GM12878 (cell line): ENCODE measurements around the gene LMAN2L. TPM values are rescaled to one million over a fixed set of nuclear protein-coding genes. Genes with fewer than 3 reads are reported as not detected.

Experiments used
- ATAC-seq: fragments of 200-7000 bp; cut with Tn5 transposase; 3 replicates; pipeline ENCODE4 v1.9.1; 2020; ENCODE audit warnings: mild to moderate bottlenecking, moderate library complexity
- BruUV-seq: library from RNA; stranded (reverse); fragments of 400-500 nt; replicated peaks from 2 replicates; lab custom pipeline; 2021; lab: Mats Ljungman, UMichigan
- CTCF ChIA-PET: fragments of 300-600 bp; sonication (Branson Sonifier 250); formaldehyde crosslinking; extraction: SDS; loops from one replicate; lab custom pipeline; 2021; ENCODE audit warnings: inconsistent platforms; lab: Yijun Ruan, JAX
- POLR2A ChIA-PET: fragments of 350-600 bp; formaldehyde crosslinking; extraction: SDS; loops from one replicate; lab custom pipeline; 2021; ENCODE audit warnings: inconsistent platforms; lab: Charles Lee
- RAD21 ChIA-PET: fragments of 300-600 bp; sonication (Branson Sonifier 250); formaldehyde crosslinking; loops from one replicate; lab custom pipeline; 2023; ENCODE audit warnings: antibody characterized with exemption; ENCODE audit not compliant: unreplicated experiment; lab: Charles Lee
- SMC1A ChIA-PET: fragments of 300-600 bp; sonication (Branson Sonifier 250); formaldehyde crosslinking; loops from one replicate; lab custom pipeline; 2023; ENCODE audit not compliant: unreplicated experiment, uncharacterized antibody; lab: Charles Lee
- DNase-seq: peaks from one replicate; pipeline ENCODE4 v3.0.0-alpha.2; 2011; ENCODE audit warnings: low read depth, low spot score
- FAIRE-seq: peaks from 3 replicates; lab custom pipeline; 2011; peaks lifted over from hg19 to GRCh38; lab: Jason Lieb, UNC
- H2AFZ ChIP-seq: 2 replicates; pipeline ENCODE4 v1.6.0; 2011; ENCODE audit warnings: low read depth, low read length, control low read depth; ENCODE audit not compliant: control insufficient read depth
- H3K27ac ChIP-seq: 2 replicates; pipeline ENCODE4 v1.5.1; 2011; ENCODE audit warnings: control low read depth; ENCODE audit not compliant: control insufficient read depth, insufficient read depth
- H3K27me3 ChIP-seq, 2 experiments: replicated peaks in 1 of 2; 2 replicates each; pipeline versions ENCODE4 v1.6.0 to v1.6.1; 2011; ENCODE audit warnings: low read length in 1 of 2; ENCODE audit not compliant: control insufficient read depth in 2 of 2, insufficient read depth in 2 of 2
- H3K36me3 ChIP-seq, 2 experiments: 2 replicates each; pipeline ENCODE4 v1.5.1; 2011; ENCODE audit warnings: low read length in 1 of 2; ENCODE audit not compliant: control insufficient read depth in 2 of 2, insufficient read depth in 2 of 2
- H3K4me1 ChIP-seq: 2 replicates; pipeline ENCODE4 v1.6.1; 2011; ENCODE audit warnings: mild to moderate bottlenecking, low read length, moderate library complexity, mixed read lengths; ENCODE audit not compliant: control insufficient read depth, insufficient read depth
- H3K4me2 ChIP-seq: 2 replicates; pipeline ENCODE4 v1.6.0; 2011; ENCODE audit warnings: control low read depth; ENCODE audit not compliant: control insufficient read depth, insufficient read depth
- H3K4me3 ChIP-seq: fragments of 200-600 bp; sonication (generic); 2 replicates; pipeline ENCODE4 v1.5.1; 2016
- H3K79me2 ChIP-seq: 2 replicates; pipeline ENCODE4 v1.6.0; 2011; ENCODE audit warnings: low read length; ENCODE audit not compliant: control insufficient read depth, insufficient read depth
- H3K9ac ChIP-seq: 2 replicates; pipeline ENCODE4 v1.8.0; 2011; ENCODE audit warnings: low read length, control low read depth, mixed read lengths; ENCODE audit not compliant: control insufficient read depth, insufficient read depth
- H3K9me3 ChIP-seq: replicated peaks from 3 replicates; pipeline ENCODE4 v1.5.1; 2011; ENCODE audit warnings: mild to moderate bottlenecking, low read length; ENCODE audit not compliant: control insufficient read depth, insufficient read depth
- H4K20me1 ChIP-seq: 2 replicates; pipeline ENCODE4 v1.6.0; 2011; ENCODE audit not compliant: control insufficient read depth, insufficient read depth
- CHD2 ChIP-seq: IDR thresholded peaks from 2 replicates; pipeline ENCODE4 v1.6.1; 2011; ENCODE audit warnings: low read depth, low read length, improper control_type of control experiment, borderline replicate concordance
- CREB1 ChIP-seq: IDR thresholded peaks from 2 replicates; pipeline ENCODE4 v1.6.1; 2012; ENCODE audit warnings: low read depth, mild to moderate bottlenecking, inconsistent platforms
- EZH2 ChIP-seq: IDR thresholded peaks from 2 replicates; pipeline ENCODE4 v1.6.1; 2012; ENCODE audit warnings: low read depth, mild to moderate bottlenecking, control low read depth, inconsistent platforms, low read length, borderline replicate concordance; ENCODE audit not compliant: control insufficient read depth
- FOS ChIP-seq: IDR thresholded peaks from 3 replicates; pipeline ENCODE4 v1.6.1; 2011; ENCODE audit warnings: borderline replicate concordance; ENCODE audit not compliant: insufficient read length; ENCODE audit errors: extremely low read depth
- MTA2 ChIP-seq: fragments of 450-650 bp; IDR thresholded peaks from 2 replicates; pipeline ENCODE4 v1.6.1; 2016; ENCODE audit warnings: low read depth, mild to moderate bottlenecking, moderate library complexity
- MYB ChIP-seq: fragments of 150-350 bp; IDR thresholded peaks from 2 replicates; pipeline ENCODE4 v1.6.1; 2014; ENCODE audit warnings: mild to moderate bottlenecking, low read depth, low read length, borderline replicate concordance
- PAX5 ChIP-seq: IDR thresholded peaks from 2 replicates; pipeline ENCODE4 v1.6.1; 2011; ENCODE audit warnings: low read depth, low read length, borderline replicate concordance
- TAF1 ChIP-seq: IDR thresholded peaks from 2 replicates; pipeline ENCODE4 v1.6.1; 2011; ENCODE audit warnings: mild to moderate bottlenecking, low read depth, low read length, borderline replicate concordance
- TCF3 ChIP-seq: IDR thresholded peaks from 2 replicates; pipeline ENCODE4 v1.6.1; 2012; ENCODE audit warnings: low read depth, mild to moderate bottlenecking, low read length, borderline replicate concordance; ENCODE audit not compliant: insufficient read depth
- ZNF274 ChIP-seq: IDR thresholded peaks from one replicate; pipeline ENCODE4 v1.8.0; 2011; ENCODE audit not compliant: insufficient read length, insufficient read depth
- WGBS: methylation state at CpG from one replicate; pipeline ENCODE4 v1.1.6; 2016; ENCODE audit warnings: low lambda C conversion rate; ENCODE audit not compliant: insufficient replicate concordance, insufficient coverage; ENCODE audit errors: missing lambda C conversion rate; 5-methylcytosine and 5-hydroxymethylcytosine counted together
- in situ Hi-C: fragments of 300-500 bp; cut with MboI; formaldehyde crosslinking; loops from 9 replicates; pipeline ENCODE4 v1.14.3; 2018; ENCODE audit warnings: mixed read lengths
- intact Hi-C: fragments of 100-400 bp; cut with micrococcal nuclease; formaldehyde crosslinking; loops from one replicate; pipeline ENCODE4 v1.14.2; 2022; ENCODE audit not compliant: unreplicated experiment
- polyA plus RNA-seq, 11 experiments: library from polyadenylated mRNA; depleted of rRNA in 4 of 11; unstranded in 6 of 11; stranded (reverse) in 5 of 11; fragments of >200 nt; fragmentation: Nextera tagmentation in 4 of 11; fragmentation: Illumina TruSeq in 1 of 11; extraction: Ambion mirVana in 4 of 11; extraction: Trizol in 1 of 11; gene quantifications; 1 replicate in 1 of 11; 2 replicates in 10 of 11; pipeline versions ENCODE4 v1.2.1 to v1.2.3, GENCODE V29; 2011 to 2016; ENCODE audit warnings: inconsistent platforms in 2 of 11, missing spikeins in 2 of 11, low read depth in 1 of 11
- total RNA-seq, 4 experiments: library from RNA; depleted of rRNA in 3 of 4; stranded (reverse); fragments of >200 nt in 3 of 4; fragmentation: Illumina TruSeq in 1 of 4; extraction: Trizol in 1 of 4; gene quantifications; 2 replicates each; pipeline versions ENCODE4 v1.2.1 to v1.2.3, GENCODE V29; 2013 to 2021
- TF ChIP-seq, protein P1 (sequence below): fragments of 450-650 bp; IDR thresholded peaks from 2 replicates; pipeline ENCODE4 v1.6.1; 2017; ENCODE audit warnings: mild to moderate bottlenecking, moderate library complexity
- TF ChIP-seq, protein P2 (sequence below): fragments of 450-650 bp; IDR thresholded peaks from 2 replicates; pipeline ENCODE4 v1.6.1; 2016; ENCODE audit warnings: mild to moderate bottlenecking, moderate library complexity, borderline replicate concordance
- TF ChIP-seq, protein P3 (sequence below): fragments of 450-650 bp; IDR thresholded peaks from 2 replicates; pipeline ENCODE4 v1.6.1; 2016; ENCODE audit warnings: mild to moderate bottlenecking

LMAN2L gene
- total and polyA plus RNA-seq, 10 of the 15 experiments (the other 5 are each of a cell fraction or from before 2014, with no cell fraction given): 5.7 to 16.3 (median 10.7) TPM

DNA sequence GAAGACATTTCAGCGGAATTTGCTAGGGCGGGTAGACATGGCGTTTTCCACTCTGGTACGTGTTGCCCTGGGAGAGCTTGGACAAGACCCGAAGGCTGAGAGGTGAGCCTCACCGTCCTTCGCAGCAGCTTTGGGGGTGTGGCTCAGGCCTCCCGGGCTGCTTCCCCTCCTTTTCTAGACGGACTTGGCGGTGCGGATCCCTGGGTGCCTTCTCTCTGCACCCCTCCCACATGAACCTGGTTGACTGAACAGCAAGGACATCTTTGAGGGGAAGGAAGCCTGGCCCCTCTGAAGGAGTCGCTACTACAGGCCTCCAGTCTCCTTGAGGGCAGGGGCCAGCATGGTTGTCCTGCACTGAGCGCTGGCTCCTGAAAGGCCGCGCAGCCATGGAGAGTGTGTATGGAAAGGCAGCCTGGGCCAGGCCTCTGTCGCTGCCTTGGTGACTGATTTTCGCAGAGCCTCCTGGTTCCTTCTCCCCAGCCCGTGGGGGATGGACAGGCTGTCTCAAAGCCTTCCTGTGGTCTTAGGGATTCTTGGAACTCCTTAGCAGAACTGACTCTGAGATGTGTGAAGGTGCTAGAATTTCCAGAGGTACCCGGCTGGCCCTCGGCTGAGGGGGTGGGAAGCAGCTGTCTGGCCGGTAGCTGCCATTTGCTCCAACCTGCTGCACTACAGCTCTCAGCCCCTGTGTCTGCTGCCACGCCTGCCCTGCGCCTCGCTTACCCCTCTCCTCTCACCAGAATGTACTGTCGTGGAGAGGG lies 30.8 kb upstream of the LMAN2L start:
- ChIA-PET CTCF (interaction anchor here (0.9 kb wide), 1 partner anchor 29 kb away, joined by 3 read pairs; no protein-coding TSS in a partner anchor), POLR2A (interaction anchor here (0.9 to 1.5 kb wide), 2 partner anchors 8 to 9 kb away, joined by 3 read pairs; no protein-coding TSS in a partner anchor), SMC1A (interaction anchor here (1.9 kb wide), 1 partner anchor 9 kb away, joined by 5 read pairs; no protein-coding TSS in a partner anchor), RAD21 (no interaction called here)
- 89% methylated on average over 24 of the region's 25 CpGs for WGBS
- H2AFZ ChIP-seq: no peak overlapping the region
- peaks cover 0 to 5% of the 10 kb centered on the region in 2 experiments; a peak in 2 of 4 replicates for H3K36me3 ChIP-seq
- H3K9me3 ChIP-seq: no peaks in the 10 kb centered on the region
- no peak for FAIRE-seq
- intact Hi-C loops: no loop called here
- DNase-seq: no peak
- in situ Hi-C loops: no loop called here
- no peak overlapping the region for H3K9ac ChIP-seq
- ATAC-seq: no peak
- H4K20me1 ChIP-seq: no peaks in the 10 kb centered on the region
- H3K79me2 ChIP-seq: peaks cover 43% of the 10 kb centered on the region
- H3K4me1 ChIP-seq: peaks cover 65% of the 10 kb centered on the region
- no peak overlapping the region for H3K4me3 ChIP-seq
- BruUV-seq: no TSS peak
- H3K27me3 ChIP-seq: no peaks in the 10 kb centered on the region
- H3K27ac ChIP-seq: no peak overlapping the region
- no peak overlapping the region for H3K4me2 ChIP-seq
- no peak for TF ChIP-seq CHD2
- TF ChIP-seq, protein P1, sequence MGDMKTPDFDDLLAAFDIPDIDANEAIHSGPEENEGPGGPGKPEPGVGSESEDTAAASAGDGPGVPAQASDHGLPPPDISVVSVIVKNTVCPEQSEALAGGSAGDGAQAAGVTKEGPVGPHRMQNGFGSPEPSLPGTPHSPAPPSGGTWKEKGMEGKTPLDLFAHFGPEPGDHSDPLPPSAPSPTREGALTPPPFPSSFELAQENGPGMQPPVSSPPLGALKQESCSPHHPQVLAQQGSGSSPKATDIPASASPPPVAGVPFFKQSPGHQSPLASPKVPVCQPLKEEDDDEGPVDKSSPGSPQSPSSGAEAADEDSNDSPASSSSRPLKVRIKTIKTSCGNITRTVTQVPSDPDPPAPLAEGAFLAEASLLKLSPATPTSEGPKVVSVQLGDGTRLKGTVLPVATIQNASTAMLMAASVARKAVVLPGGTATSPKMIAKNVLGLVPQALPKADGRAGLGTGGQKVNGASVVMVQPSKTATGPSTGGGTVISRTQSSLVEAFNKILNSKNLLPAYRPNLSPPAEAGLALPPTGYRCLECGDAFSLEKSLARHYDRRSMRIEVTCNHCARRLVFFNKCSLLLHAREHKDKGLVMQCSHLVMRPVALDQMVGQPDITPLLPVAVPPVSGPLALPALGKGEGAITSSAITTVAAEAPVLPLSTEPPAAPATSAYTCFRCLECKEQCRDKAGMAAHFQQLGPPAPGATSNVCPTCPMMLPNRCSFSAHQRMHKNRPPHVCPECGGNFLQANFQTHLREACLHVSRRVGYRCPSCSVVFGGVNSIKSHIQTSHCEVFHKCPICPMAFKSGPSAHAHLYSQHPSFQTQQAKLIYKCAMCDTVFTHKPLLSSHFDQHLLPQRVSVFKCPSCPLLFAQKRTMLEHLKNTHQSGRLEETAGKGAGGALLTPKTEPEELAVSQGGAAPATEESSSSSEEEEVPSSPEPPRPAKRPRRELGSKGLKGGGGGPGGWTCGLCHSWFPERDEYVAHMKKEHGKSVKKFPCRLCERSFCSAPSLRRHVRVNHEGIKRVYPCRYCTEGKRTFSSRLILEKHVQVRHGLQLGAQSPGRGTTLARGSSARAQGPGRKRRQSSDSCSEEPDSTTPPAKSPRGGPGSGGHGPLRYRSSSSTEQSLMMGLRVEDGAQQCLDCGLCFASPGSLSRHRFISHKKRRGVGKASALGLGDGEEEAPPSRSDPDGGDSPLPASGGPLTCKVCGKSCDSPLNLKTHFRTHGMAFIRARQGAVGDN: no peak
- no peak for TF ChIP-seq FOS
- no peak for TF ChIP-seq EZH2
- TF ChIP-seq CREB1: no peak
- TF ChIP-seq, protein P2, sequence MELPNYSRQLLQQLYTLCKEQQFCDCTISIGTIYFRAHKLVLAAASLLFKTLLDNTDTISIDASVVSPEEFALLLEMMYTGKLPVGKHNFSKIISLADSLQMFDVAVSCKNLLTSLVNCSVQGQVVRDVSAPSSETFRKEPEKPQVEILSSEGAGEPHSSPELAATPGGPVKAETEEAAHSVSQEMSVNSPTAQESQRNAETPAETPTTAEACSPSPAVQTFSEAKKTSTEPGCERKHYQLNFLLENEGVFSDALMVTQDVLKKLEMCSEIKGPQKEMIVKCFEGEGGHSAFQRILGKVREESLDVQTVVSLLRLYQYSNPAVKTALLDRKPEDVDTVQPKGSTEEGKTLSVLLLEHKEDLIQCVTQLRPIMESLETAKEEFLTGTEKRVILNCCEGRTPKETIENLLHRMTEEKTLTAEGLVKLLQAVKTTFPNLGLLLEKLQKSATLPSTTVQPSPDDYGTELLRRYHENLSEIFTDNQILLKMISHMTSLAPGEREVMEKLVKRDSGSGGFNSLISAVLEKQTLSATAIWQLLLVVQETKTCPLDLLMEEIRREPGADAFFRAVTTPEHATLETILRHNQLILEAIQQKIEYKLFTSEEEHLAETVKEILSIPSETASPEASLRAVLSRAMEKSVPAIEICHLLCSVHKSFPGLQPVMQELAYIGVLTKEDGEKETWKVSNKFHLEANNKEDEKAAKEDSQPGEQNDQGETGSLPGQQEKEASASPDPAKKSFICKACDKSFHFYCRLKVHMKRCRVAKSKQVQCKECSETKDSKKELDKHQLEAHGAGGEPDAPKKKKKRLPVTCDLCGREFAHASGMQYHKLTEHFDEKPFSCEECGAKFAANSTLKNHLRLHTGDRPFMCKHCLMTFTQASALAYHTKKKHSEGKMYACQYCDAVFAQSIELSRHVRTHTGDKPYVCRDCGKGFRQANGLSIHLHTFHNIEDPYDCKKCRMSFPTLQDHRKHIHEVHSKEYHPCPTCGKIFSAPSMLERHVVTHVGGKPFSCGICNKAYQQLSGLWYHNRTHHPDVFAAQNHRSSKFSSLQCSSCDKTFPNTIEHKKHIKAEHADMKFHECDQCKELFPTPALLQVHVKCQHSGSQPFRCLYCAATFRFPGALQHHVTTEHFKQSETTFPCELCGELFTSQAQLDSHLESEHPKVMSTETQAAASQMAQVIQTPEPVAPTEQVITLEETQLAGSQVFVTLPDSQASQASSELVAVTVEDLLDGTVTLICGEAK: no peak
- no peak for TF ChIP-seq TCF3
- no peak for TF ChIP-seq MTA2
- TF ChIP-seq PAX5: no peak
- TF ChIP-seq TAF1: no peak
- no peak for TF ChIP-seq MYB
- no peak for TF ChIP-seq ZNF274
- TF ChIP-seq, protein P3, sequence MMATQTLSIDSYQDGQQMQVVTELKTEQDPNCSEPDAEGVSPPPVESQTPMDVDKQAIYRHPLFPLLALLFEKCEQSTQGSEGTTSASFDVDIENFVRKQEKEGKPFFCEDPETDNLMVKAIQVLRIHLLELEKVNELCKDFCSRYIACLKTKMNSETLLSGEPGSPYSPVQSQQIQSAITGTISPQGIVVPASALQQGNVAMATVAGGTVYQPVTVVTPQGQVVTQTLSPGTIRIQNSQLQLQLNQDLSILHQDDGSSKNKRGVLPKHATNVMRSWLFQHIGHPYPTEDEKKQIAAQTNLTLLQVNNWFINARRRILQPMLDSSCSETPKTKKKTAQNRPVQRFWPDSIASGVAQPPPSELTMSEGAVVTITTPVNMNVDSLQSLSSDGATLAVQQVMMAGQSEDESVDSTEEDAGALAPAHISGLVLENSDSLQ: no peak
